ENCODE data around the gene JMJD1C.
A peak's percentile ranks its signal among the peaks of the same experiment; 100 is the strongest.

The JMJD1C gene

GRCh38 chr10:63416376-63416775 lies 49.4 kb downstream of the JMJD1C start:
- no peak for ATAC-seq (ENCODE audit: low read depth)

GRCh38 chr10:63415640-63416244 lies 50.0 kb downstream of the JMJD1C start:
- Histone ChIP-seq H3K9me3 (ENCODE audit: severe bottlenecking) (no peaks in the 10 kb centered on the region), H3K27me3 (ENCODE audit: insufficient read depth, poor library complexity, severe bottlenecking) (no peaks in the 10 kb centered on the region), H3K4me1 (ENCODE audit: insufficient read depth, poor library complexity, severe bottlenecking) (peaks cover 22% of the 10 kb centered on the region), H3K27ac (ENCODE audit: poor library complexity, severe bottlenecking) (no peak overlapping the region), H3K4me3 (ENCODE audit: severe bottlenecking) (no peak overlapping the region), H3K36me3 (ENCODE audit: low read depth) (no peaks in the 10 kb centered on the region)
- ATAC-seq (ENCODE audit: low read depth) (peak; percentile 23; the same call in 2 of the 3 replicates), DNase-seq (ENCODE audit: low spot score) (no peak)
- no peak for TF ChIP-seq CTCF (IDR thresholded peaks at IDR 0.05; ENCODE audit: poor library complexity, severe bottlenecking)

More at GRCh38 chr10:63416376-63416775, 49.4 kb downstream of the JMJD1C start:
- Histone ChIP-seq H3K36me3 (ENCODE audit: low read depth) (no peaks in the 10 kb centered on the region), H3K9me3 (ENCODE audit: severe bottlenecking) (no peaks in the 10 kb centered on the region), H3K4me1 (ENCODE audit: insufficient read depth, poor library complexity, severe bottlenecking) (peaks cover 20% of the 10 kb centered on the region), H3K4me3 (ENCODE audit: severe bottlenecking) (no peak overlapping the region), H3K27me3 (ENCODE audit: insufficient read depth, poor library complexity, severe bottlenecking) (no peaks in the 10 kb centered on the region), H3K27ac (ENCODE audit: poor library complexity, severe bottlenecking) (no peak overlapping the region)
- TF ChIP-seq CTCF (IDR thresholded peaks at IDR 0.05; ENCODE audit: poor library complexity, severe bottlenecking), result no peak
- DNase-seq (ENCODE audit: low spot score), result no peak

GRCh38 chr10:63414481-63415260 lies 51.1 kb downstream of the JMJD1C start:
- peak; percentile 58; the same call in 2 of the 3 replicates for ATAC-seq (ENCODE audit: low read depth)
- Histone ChIP-seq H3K27ac (ENCODE audit: poor library complexity, severe bottlenecking) (no peak overlapping the region), H3K27me3 (ENCODE audit: insufficient read depth, poor library complexity, severe bottlenecking) (no peaks in the 10 kb centered on the region), H3K4me3 (ENCODE audit: severe bottlenecking) (no peak overlapping the region), H3K4me1 (ENCODE audit: insufficient read depth, poor library complexity, severe bottlenecking) (peaks cover 33% of the 10 kb centered on the region), H3K9me3 (ENCODE audit: severe bottlenecking) (no peaks in the 10 kb centered on the region), H3K36me3 (ENCODE audit: low read depth) (no peaks in the 10 kb centered on the region)
- TF ChIP-seq CTCF (IDR thresholded peaks at IDR 0.05; ENCODE audit: poor library complexity, severe bottlenecking), result no peak
- DNase-seq (ENCODE audit: low spot score), result no peak

- no peak overlapping the region for H3K4me3 ChIP-seq (ENCODE audit: severe bottlenecking)
- DNase-seq (ENCODE audit: low spot score), result no peak
- H3K4me1 ChIP-seq (ENCODE audit: insufficient read depth, poor library complexity, severe bottlenecking), result peaks cover 42% of the 10 kb centered on the region
- no peaks in the 10 kb centered on the region for H3K36me3 ChIP-seq (ENCODE audit: low read depth)
- H3K27me3 ChIP-seq (ENCODE audit: insufficient read depth, poor library complexity, severe bottlenecking), result no peaks in the 10 kb centered on the region
- no peak overlapping the region for H3K27ac ChIP-seq (ENCODE audit: poor library complexity, severe bottlenecking)
- no peak for TF ChIP-seq CTCF (IDR thresholded peaks at IDR 0.05; ENCODE audit: poor library complexity, severe bottlenecking)
- ATAC-seq (ENCODE audit: low read depth), result no peak
- no peaks in the 10 kb centered on the region for H3K9me3 ChIP-seq (ENCODE audit: severe bottlenecking)
Measured at GRCh38 chr10:63413429-63413828, 52.3 kb downstream of the JMJD1C start.

GRCh38 chr10:63412304-63412703 lies 53.5 kb downstream of the JMJD1C start:
- Histone ChIP-seq H3K4me1 (ENCODE audit: insufficient read depth, poor library complexity, severe bottlenecking) (peaks cover 42% of the 10 kb centered on the region), H3K9me3 (ENCODE audit: severe bottlenecking) (no peaks in the 10 kb centered on the region), H3K27me3 (ENCODE audit: insufficient read depth, poor library complexity, severe bottlenecking) (no peaks in the 10 kb centered on the region), H3K4me3 (ENCODE audit: severe bottlenecking) (no peak overlapping the region), H3K27ac (ENCODE audit: poor library complexity, severe bottlenecking) (no peak overlapping the region), H3K36me3 (ENCODE audit: low read depth) (no peaks in the 10 kb centered on the region; the same call in 1 of the 2 replicates)
- ATAC-seq (ENCODE audit: low read depth), result no peak
- TF ChIP-seq CTCF (IDR thresholded peaks at IDR 0.05; ENCODE audit: poor library complexity, severe bottlenecking), result no peak
- no peak for DNase-seq (ENCODE audit: low spot score)

Data from RWPE2 (cell line).